PC-9 (cell line): Measurements from ENCODE around the gene KRTAP20-3. TPM values are rescaled to one million over a fixed set of nuclear protein-coding genes. Genes with fewer than 3 reads are reported as not detected.

Experiments
- BruUV-seq: library from RNA; stranded (reverse); fragments of 400-500 nt; replicated peaks from 2 replicates; lab custom pipeline; 2021; lab: Mats Ljungman, UMichigan
- CTCF ChIA-PET: fragments of 300-600 bp; sonication (Branson Sonifier 250); formaldehyde crosslinking; loops from one replicate; lab custom pipeline; 2022; ENCODE audit warnings: antibody characterized with exemption; lab: Charles Lee
- POLR2A ChIA-PET: fragments of 300-600 bp; sonication (Branson Sonifier 250); formaldehyde crosslinking; loops from one replicate; lab custom pipeline; 2022; ENCODE audit warnings: antibody characterized with exemption; ENCODE audit not compliant: unreplicated experiment; lab: Charles Lee
- DNase-seq, 2 experiments: peaks; one replicate each; pipeline versions ENCODE4 v3.0.0 to v3.0.0-alpha.2; 2015 to 2022; ENCODE audit warnings: mixed read lengths in 1 of 2
- H2AFZ ChIP-seq: fragments of 200-600 bp; sonication (generic); 2 replicates; pipeline ENCODE4 v1.8.1; 2017; ENCODE audit warnings: antibody characterized with exemption
- H3F3A ChIP-seq: fragments of 200-600 bp; sonication (generic); 2 replicates; pipeline ENCODE4 v1.8.1; 2017; ENCODE audit warnings: antibody characterized with exemption, mild to moderate bottlenecking, low read depth; ENCODE audit not compliant: insufficient read depth
- H3K27ac ChIP-seq: fragments of 200-600 bp; sonication (generic); 2 replicates; pipeline ENCODE4 v1.6.1; 2016; ENCODE audit warnings: mixed run types
- H3K27me3 ChIP-seq: fragments of 200-600 bp; sonication (generic); 2 replicates; pipeline ENCODE4 v1.6.1; 2016; ENCODE audit warnings: low read depth, mixed run types; ENCODE audit not compliant: insufficient read depth
- H3K36me3 ChIP-seq: fragments of 200-600 bp; sonication (generic); 2 replicates; pipeline ENCODE4 v1.6.1; 2016; ENCODE audit warnings: low read depth, mixed run types
- H3K4me1 ChIP-seq: fragments of 200-600 bp; sonication (generic); replicated peaks from 2 replicates; pipeline ENCODE4 v1.6.1; 2016; ENCODE audit warnings: mixed run types; ENCODE audit not compliant: insufficient read depth
- H3K4me2 ChIP-seq: fragments of 200-600 bp; sonication (generic); 2 replicates; pipeline ENCODE4 v1.6.1; 2017; ENCODE audit warnings: mixed run types
- H3K4me3 ChIP-seq: fragments of 200-600 bp; sonication (generic); 2 replicates; pipeline ENCODE4 v1.6.1; 2016; ENCODE audit warnings: mixed run types
- H3K79me2 ChIP-seq: fragments of 200-600 bp; sonication (generic); 2 replicates; pipeline ENCODE4 v1.6.1; 2017; ENCODE audit warnings: low read depth, mixed run types
- H3K9me2 ChIP-seq: fragments of 200-600 bp; sonication (generic); 2 replicates; pipeline ENCODE4 v1.8.1; 2017; ENCODE audit warnings: mild to moderate bottlenecking; ENCODE audit not compliant: insufficient read depth
- H3K9me3 ChIP-seq: fragments of 200-600 bp; sonication (generic); 2 replicates; pipeline ENCODE4 v1.8.1; 2016; ENCODE audit warnings: low read depth; ENCODE audit not compliant: insufficient read depth
- H4K20me1 ChIP-seq: fragments of 200-600 bp; sonication (generic); 2 replicates; pipeline ENCODE4 v1.8.1; 2017; ENCODE audit not compliant: insufficient read depth
- CTCF ChIP-seq: fragments of 200-600 bp; sonication (generic); conservative IDR thresholded peaks from 2 replicates; pipeline ENCODE4 v1.6.1; 2017; ENCODE audit warnings: mixed run types, antibody characterized with exemption, mild to moderate bottlenecking, moderate library complexity
- EZH2 ChIP-seq: fragments of 200-600 bp; sonication (generic); IDR thresholded peaks from 2 replicates; pipeline ENCODE4 v1.8.0; 2017; ENCODE audit warnings: antibody characterized with exemption, low read depth
- intact Hi-C: fragments of 100-400 bp; cut with micrococcal nuclease; formaldehyde crosslinking; loops from one replicate; pipeline ENCODE4 v1.10.0; 2022; ENCODE audit not compliant: unreplicated experiment
- total RNA-seq: library from RNA; stranded (reverse); gene quantifications from 2 replicates; pipeline ENCODE4 v1.2.3, GENCODE V29; 2021

Gene KRTAP20-3
- total RNA-seq, 1 experiment from 2014 or later = not detected

GRCh38 chr21:30676737-30677136, 34.1 kb downstream of the KRTAP20-3 start:
- CTCF ChIA-PET = no interaction called here
- H4K20me1 ChIP-seq = no peaks in the 10 kb centered on the region

GRCh38 chr21:30680586-30680985, 37.9 kb downstream of the KRTAP20-3 start:
- POLR2A ChIA-PET = no interaction called here
- intact Hi-C loops = no loop called here
- CTCF ChIA-PET = no interaction called here

More at GRCh38 chr21:30676737-30677136, 34.1 kb downstream of the KRTAP20-3 start:
- POLR2A ChIA-PET = no interaction called here
- no peak for DNase-seq
- H3K4me3 ChIP-seq = no peak overlapping the region
- H3K4me1 ChIP-seq = no peaks in the 10 kb centered on the region
- H3K9me3 ChIP-seq = no peaks in the 10 kb centered on the region
- H3F3A ChIP-seq = no peaks in the 10 kb centered on the region
- no peaks in the 10 kb centered on the region for H3K79me2 ChIP-seq
- H2AFZ ChIP-seq = no peak overlapping the region
- TF ChIP-seq EZH2 (no peak), CTCF (no peak)
- no peaks in the 10 kb centered on the region for H3K27me3 ChIP-seq
- BruUV-seq = no TSS peak
- H3K36me3 ChIP-seq = no peaks in the 10 kb centered on the region
- intact Hi-C loops = no loop called here
- H3K4me2 ChIP-seq = no peak overlapping the region
- H3K27ac ChIP-seq = no peak overlapping the region
- H3K9me2 ChIP-seq = no peaks in the 10 kb centered on the region

GRCh38 chr21:30684506-30684905, 41.8 kb downstream of the KRTAP20-3 start:
- ChIA-PET POLR2A (no interaction called here), CTCF (no interaction called here)
- intact Hi-C loops = no loop called here
- TF ChIP-seq EZH2 (no peak), CTCF (no peak)
- no TSS peak for BruUV-seq
- H3K4me1 ChIP-seq = no peaks in the 10 kb centered on the region
- no peaks in the 10 kb centered on the region for H3F3A ChIP-seq
- no peak overlapping the region for H3K27ac ChIP-seq
- H3K4me2 ChIP-seq = no peak overlapping the region
- no peaks in the 10 kb centered on the region for H3K9me2 ChIP-seq
- H3K79me2 ChIP-seq = no peaks in the 10 kb centered on the region
- no peaks in the 10 kb centered on the region for H3K27me3 ChIP-seq
- no peak for DNase-seq
- H2AFZ ChIP-seq = no peak overlapping the region
- H4K20me1 ChIP-seq = no peaks in the 10 kb centered on the region
- no peak overlapping the region for H3K4me3 ChIP-seq
- H3K9me3 ChIP-seq = no peaks in the 10 kb centered on the region
- H3K36me3 ChIP-seq = no peaks in the 10 kb centered on the region

More at GRCh38 chr21:30680586-30680985, 37.9 kb downstream of the KRTAP20-3 start:
- no peaks in the 10 kb centered on the region for H3K36me3 ChIP-seq
- no peaks in the 10 kb centered on the region for H4K20me1 ChIP-seq
- H3K9me2 ChIP-seq = no peaks in the 10 kb centered on the region
- H3K4me3 ChIP-seq = no peak overlapping the region
- TF ChIP-seq EZH2 (no peak), CTCF (no peak)
- H3K27ac ChIP-seq = no peak overlapping the region
- H2AFZ ChIP-seq = no peak overlapping the region
- DNase-seq = no peak
- no peaks in the 10 kb centered on the region for H3K4me1 ChIP-seq
- H3F3A ChIP-seq = no peaks in the 10 kb centered on the region
- no TSS peak for BruUV-seq
- no peak overlapping the region for H3K4me2 ChIP-seq
- H3K79me2 ChIP-seq = no peaks in the 10 kb centered on the region
- no peaks in the 10 kb centered on the region for H3K9me3 ChIP-seq
- H3K27me3 ChIP-seq = no peaks in the 10 kb centered on the region
